GM19035 (cell line): Measurements from ENCODE around the gene GULP1.
A peak's percentile ranks its signal among the peaks of the same experiment; 100 is the strongest.
"Not testable (repeated sequence)": the region's sequence is repeated elsewhere in the genome, so short reads cannot be mapped to it uniquely, and the experiment has no call there.

Experiments
- ATAC-seq: cut with Tn5 transposase; IDR thresholded peaks from one replicate; pipeline ENCODE4 v1.9.1; 2021; ENCODE audit not compliant: unreplicated experiment

The GULP1 gene

DNA sequence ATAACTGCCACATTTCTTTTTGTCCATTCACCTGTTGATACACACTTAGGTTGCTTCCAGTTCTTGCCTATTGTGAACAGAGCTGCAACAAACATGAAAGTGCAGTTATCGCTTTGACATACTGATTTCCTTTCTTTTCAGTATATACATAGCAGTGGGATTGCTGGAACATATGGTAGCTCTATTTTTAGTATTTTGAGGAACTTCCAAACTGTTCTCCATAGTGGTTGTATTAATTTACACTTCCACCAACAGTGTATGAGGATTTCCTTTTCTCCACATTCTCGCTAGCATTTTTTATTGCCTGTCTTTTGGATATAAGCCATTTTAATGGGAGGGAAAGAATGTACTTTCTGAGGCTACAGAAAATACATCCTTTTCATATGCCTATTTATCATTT, 167.4 kb downstream of the GULP1 start:
- ATAC-seq = no peak

DNA sequence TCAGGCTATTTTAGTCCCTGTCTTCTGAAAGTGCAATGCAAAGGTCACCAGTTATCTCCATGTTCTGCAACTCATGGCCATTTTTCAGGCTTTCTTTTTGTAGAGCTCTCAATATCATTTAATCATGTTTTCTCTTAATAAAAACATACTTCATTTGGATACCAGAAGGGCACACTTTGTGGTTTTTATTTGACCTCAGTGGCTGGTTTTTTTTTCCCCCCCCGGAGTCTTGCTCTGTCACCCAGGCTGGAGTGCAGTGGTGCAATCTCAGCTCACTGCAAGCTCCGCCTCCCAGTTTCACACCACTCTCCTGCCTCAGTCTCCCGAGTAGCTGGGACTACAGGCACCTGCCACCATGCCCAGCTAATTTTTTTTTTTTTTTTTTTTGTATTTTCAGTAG, 174.4 kb downstream of the GULP1 start:
- not testable (repeated sequence) for ATAC-seq

DNA sequence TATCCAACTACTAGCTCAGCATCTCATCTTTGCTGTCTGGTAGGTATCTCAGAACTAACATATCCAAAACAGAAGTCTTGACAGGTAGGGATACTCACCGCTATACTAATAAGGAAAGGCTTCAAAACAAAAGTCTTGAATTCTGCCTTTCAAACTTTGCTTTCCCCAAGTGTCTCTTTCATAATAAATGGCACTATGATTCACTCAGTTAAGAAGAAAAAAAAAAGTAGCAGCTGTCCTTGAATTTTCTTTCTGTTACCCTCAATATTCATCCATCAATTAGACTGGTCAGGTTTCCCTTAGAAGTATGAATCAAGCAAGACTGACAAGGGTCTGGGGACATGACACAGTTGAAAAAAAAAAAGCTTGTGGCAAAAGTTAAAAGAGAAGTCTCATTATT, 175.1 kb downstream of the GULP1 start:
- no peak for ATAC-seq

DNA sequence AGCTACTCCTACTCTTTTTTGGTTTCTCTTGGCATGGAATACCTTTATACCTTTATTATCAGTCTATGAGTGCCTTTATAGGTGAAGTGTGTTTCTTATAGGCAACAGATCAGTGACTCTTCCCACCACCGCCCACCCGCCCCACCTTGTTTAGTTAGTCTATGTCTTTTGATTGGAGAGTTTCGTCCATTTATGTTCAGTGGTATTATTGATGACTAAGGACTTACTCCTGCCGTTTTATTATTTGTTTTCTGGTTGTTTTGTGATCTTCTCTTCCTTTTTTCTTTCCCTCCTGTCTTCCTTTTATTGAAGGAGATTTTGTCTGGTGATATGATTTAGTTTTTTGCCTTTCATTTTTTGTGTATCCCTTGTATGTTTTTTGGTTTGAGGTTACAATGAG, 179.5 kb downstream of the GULP1 start:
- no peak for ATAC-seq

DNA sequence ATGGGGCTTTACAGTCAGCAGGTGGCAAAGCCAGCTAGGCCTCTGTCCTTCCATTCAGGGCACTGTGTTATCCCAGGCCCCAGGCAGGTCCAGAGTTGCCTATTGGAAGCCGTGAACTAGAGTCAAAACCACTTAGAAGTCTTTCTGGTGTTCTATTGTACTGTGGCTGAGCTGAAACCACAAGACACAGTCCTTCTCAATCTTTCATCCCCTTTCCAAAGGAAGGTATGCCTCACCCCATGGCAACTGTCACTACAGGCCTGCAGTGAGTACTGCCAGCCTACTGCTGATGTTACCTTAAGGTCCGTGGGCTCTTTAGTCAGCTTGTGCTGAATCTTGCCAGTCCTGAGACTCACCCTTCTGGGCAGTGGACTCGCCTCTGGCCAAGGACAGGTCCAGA, 181.6 kb downstream of the GULP1 start:
- no peak for ATAC-seq

DNA sequence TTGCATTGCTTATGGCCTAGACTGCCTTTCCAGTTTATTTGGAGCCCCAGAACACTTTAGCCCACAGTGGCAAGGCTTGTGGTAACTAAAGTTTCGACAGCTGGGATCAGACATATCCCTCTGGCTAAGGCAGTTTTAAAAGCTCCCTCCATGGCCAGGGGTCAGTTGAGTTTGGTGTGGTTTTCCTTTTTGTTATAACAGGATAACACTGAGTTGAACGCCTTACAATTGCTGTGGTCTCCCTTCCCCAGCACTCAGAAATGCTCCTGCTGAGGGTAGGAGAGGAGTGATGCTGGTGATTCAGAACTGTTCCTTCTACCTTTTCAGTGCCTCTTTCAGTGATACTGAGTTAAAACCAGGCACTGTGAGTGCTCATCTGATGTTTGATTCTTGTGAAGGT, 182.6 kb downstream of the GULP1 start:
- ATAC-seq = no peak

DNA sequence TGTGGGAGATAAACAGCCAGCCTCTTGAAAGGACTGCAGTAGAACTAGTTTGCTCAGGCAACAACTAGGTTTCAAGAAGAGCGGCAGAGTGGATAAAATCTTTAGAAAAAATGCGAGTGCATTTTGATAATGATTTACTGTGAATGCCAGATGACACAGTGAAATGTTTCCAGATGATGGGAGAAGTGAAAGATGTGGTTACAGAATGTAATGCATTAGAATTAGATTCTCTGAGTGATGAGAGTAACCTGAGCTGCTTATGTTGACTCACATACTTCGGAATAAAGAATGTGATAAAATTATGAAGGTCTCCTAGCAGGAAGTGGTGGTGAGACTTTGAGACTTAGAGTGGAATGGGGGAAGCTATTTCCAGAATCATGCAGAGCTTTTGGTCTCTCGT, 184.3 kb downstream of the GULP1 start:
- no peak for ATAC-seq

DNA sequence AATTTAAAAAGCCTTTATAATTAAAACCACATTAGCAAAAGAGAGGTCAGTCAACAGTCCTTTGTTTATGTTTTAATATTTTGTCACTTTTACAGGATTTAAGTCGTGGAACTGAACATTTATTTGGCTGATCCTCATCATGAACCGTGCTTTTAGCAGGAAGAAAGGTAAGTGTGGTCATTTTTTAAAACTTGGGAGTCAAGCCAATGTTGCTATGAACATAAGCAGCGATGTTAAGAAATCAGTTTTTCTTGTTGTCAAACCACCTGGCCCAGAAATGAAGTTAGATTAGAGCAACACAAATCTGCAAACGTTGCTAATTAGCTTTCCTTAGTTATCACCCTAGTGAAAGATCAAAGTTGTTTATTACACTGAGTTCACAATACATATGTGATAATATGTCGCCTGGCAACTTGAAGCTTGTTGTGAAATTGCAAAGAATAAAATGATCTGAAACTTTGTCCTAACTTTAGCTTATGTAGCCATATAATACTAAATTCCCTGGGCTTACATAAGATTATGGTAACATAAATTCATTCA, 186.0 kb downstream of the GULP1 start:
- no peak for ATAC-seq

DNA sequence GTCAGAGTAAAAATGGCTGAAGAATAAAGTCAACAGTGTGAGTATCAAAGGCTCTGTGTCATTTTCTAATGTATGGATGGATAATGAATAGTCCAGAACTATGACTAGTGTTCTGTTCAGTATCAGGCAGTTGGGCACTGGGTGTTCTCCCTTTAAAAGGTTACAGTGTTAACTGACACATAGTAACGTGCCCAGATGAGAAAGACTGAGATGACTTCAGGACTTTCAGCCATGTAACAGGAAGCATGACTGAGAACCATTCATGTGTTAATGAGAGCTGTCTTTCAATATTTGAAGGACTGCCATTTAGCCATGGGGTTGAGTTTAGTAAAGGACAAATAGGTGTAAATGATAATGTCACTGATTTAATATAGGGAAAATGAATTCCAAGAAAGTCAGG, 187.1 kb downstream of the GULP1 start:
- peak; percentile 94 for ATAC-seq

DNA sequence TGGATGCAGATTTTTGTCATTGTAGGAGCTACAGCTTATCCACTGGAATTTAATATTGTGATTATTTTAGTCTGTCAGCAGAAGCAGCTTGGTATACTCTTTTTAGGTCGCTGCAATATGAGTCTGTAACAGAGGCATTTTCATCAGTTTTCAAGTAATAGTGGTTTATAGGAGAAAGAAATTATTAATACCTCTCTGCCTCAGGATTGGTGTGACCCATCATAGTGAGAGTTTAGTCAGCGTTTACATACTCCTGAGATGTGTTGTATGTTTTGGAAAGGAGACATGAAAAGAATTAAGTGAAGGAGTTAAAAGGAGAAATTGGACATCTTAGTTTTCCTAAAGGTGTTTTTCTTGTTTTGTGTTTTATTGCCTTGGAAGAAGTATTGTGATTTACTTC, 189.8 kb downstream of the GULP1 start:
- ATAC-seq = no peak

DNA sequence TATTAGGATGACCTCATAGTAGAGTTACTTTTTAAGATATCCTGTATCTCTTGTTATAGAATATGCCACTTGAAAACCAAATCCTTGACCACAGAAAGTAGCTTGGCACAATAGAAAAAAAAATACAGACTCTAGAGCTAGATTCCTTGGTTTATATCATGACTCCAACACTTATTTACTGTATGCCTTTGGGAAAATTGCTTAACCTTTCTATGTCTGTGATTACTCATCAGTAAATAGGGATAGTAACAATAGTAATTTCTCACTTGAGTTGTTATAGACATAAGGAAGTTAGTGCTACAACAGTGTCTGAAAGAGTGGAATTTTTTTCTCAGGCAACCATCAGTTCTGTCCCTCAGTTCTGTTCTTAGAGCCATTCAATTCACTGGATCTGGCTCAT, 193.8 kb downstream of the GULP1 start:
- ATAC-seq = no peak

DNA sequence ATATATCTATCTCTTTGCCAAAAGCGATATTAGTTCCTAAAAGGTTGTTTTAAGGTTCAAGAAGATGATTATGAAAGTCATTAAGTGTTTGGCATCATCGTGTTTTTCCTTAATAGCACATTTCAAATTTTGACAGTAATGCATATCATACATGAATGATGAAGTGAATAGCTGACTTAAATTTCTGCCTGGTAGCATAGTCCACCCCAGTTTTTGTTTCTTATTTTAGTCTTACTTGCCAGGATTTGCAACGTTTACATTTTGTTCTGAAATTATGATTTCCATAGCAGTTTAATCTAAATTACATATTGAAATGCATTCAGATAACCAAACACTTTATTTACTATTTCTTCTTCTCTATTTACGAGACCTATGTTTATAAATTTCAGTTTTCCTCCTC, 201.1 kb downstream of the GULP1 start:
- no peak for ATAC-seq

DNA sequence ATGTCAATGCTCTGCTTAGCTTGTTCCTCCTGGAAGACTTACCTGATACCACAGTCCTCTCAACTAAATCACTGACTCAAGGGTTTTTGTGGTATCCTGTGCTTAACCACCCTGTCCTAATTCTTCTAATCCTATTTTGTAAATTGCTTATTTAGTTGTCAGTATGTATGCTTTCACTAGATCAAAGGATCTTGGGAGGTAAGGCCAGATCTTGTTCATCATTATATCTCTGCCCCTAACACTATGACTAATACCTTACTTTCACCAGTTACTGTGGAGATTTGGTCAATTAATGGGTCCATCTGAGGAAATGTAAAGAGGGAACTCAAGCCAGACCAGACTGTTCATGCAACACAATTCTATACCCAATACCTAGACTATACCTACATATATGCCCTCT, 203.2 kb downstream of the GULP1 start:
- ATAC-seq = no peak

DNA sequence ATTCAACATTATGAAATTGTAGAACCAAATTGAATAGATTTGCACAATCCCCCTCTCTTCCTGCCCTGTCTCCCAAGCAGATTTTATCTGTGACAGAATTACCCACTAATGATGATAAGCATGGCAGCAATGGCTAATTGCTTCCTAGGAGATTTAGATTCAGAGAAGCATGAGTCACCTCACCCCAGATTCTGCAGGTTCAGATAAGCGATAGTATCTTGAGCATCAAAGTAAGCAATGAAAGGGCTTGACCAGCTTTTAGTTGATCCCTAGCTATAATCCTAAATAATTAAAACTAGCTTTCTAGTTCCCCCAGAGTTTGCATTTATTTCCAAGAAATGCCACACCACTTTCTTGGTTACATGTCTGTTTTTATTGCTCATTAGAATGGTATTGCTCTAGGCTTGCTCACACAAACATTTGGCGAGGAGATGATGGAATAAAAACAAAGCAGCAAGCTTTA, 204.3 kb downstream of the GULP1 start:
- no peak for ATAC-seq

DNA sequence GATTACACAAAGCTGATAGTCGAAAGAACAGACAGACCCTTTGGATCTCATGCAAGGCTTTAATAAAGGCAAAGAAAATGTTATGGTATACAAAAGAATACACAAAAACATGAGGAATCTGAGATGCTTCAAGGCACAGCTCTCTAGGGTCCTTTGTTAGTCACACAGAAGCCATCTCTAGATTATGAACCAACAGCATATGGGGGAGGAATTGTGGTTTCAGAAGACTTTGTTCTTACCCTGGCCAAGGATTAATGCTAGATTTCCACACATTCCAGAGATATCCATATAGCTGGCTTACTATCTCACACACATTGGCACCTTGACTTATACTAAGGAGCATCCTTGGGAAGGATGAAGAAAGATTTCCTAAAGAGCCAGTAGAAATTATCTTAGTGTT, 206.1 kb downstream of the GULP1 start:
- ATAC-seq = no peak

DNA sequence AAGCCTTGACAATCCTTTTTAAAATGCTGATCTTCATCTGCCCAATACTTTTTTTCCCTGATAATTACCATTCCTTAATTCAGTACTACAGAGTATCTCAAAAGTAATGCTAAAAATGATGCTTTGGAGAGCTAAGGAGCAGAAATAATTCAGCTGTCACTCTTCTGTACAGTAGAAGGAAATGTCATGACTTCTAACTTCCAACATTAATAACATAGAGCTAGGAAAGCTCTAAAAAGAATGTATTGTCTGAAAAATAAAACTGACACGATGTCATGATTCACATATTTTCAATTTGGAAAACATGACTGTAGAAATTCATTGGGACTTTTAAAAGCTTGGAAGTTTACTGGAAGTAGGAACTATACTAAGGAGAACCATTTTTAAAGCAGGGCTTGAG, 212.3 kb downstream of the GULP1 start:
- no peak for ATAC-seq

DNA sequence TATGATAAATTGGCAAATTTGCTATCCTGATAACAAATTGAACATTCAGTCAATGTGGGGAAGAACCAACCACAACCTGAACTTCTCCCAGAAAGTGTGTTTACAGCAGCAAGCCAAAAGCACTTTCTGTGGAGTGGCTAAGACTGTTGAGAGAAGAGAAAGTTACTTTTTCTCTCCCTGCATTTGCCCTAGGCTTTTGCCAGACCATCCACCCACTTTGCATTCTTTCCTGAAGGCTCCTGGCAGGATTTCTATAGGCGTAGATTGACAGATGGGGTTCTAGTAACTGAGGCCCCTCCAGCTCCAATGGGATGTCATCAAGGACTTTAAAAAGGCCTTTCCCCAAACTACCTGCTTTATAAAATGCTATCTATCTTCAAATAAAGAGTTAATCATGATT, 215.2 kb downstream of the GULP1 start:
- ATAC-seq = no peak

DNA sequence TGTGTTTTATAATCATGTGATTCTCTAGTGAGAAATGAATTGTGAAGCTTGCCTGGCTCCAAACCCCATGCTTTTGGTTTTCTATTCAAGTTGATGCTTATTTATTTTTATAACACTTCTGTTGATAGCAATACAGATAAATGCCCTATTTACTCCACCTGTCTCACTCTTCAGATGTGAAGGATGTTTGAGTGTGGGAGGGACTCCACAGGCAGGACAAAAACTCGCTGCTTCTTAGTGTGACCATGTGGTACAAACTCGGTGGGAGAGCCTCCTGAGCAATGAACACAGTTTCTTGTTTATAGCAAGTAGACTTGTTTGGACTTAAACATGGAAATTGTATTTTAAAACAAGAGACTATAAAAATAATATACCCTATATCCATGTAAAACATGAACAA, 219.7 kb downstream of the GULP1 start:
- no peak for ATAC-seq

DNA sequence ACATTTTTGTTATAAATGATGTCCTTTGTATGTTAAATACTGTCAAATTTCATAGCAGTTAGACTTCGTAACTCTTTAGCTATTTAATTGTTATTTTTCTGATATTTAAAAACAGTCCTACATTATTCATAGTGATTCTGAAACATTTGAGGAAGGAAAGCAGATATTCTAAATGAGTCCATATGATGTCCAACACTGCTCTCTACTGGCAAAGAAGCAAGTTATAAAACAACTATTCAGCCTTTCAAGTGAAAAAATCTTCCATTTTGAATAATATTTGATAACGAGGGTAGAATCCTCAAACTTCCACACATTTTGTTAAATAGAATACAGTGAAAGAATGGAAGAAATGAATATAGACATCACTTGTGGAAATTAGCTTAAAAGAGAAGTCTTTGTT, 220.8 kb downstream of the GULP1 start:
- ATAC-seq = peak; percentile 61

DNA sequence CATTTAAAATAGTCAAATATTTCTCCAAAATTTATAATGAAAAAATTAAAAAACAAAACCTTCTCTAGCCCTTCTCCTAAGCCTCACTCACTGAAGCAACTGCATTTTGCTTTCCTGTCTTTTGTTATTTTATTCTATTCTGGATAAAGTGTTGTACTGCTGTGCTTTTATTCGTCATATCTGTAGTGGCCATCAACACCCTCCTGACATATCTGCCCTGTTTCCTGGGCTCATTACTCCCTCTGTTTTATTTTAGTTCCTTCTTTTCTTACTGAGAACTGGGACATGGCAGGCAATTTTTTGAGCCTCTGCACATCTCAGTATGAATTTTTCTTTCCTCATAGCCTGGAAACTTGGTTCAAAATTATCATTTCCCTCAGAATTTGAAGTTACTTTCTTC, 224.2 kb downstream of the GULP1 start:
- no peak for ATAC-seq

DNA sequence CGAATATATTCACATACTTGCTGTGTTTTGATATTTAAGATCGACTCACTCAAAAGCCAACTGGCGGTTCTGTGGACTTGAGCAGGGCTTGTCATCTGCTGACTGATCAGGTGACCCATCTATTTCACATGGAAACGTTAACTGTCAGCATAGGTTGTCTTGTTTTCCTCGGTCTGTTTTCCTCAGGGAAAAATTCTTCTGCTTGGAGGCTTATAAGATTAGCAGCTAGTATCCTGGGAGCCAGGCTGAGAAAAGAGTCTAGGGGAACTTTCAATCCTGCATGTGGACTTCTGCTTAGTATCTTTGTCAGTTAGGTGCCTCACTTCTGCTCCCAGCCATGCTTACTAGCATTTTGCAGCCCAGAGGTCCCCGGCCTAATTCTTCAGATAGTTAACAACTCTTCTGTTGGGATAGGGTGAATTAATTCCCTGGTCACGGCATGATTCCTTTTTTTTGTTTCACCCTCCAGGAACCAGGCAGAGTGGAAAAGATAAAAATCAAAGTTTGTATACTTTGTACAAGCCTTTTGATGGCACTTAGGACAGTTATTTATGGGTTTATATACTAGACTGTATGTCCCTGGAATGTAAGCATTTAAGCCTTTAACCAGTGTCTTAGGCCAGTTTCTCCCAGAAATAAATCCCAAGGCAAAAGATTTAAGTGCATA, 226.0 kb downstream of the GULP1 start:
- no peak for ATAC-seq

DNA sequence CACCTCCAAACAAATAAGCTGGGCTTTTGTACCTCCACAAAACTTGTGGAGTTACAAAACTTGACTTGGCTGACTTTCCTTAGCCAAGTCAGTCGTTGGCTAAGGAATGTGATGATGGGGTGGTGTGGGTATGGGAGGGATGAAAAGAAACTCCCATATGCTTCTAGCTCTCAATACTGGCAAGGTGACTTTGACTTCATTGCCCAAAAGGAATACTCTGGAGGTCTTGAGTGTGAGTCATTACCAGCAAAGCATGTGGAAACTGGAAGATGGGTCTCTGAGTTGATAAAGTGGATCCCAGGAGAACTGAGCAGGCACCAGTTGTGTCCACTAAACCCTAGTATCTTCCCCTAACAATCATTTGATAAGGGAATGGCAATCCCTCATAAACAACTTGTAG, 226.7 kb downstream of the GULP1 start:
- no peak for ATAC-seq

DNA sequence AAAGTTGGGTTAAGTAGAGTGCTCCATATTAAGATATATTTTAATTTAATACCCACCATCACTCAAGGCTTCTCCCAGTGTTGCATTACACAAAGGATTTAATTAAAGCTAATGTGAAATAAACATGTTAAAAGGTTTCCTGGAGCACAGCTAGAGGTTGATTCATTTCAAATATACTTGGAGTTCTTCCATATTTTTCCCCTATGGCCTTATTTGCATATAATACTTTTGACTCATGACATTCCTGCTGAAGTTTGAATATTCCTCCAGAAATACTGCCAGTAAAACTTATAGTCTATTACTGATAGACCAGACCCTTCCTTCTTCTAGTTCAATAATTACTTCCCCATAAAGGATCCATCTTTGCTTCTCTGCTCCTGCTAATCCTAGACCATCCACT, 227.5 kb downstream of the GULP1 start:
- no peak for ATAC-seq
